Prostate gland (tissue), 2 donors: ENCODE data around the gene TMEM256.

Experiments
- CTCF ChIP-seq, 4 experiments: fragments of 200-600 bp in 2 of 4; fragments of 450-650 bp in 2 of 4; sonication (generic) in 2 of 4; IDR thresholded peaks; 1 replicate in 3 of 4; 2 replicates in 1 of 4; pipeline ENCODE4 v1.5.1; 2016 to 2019; ENCODE audit warnings: antibody characterized with exemption in 4 of 4, mild to moderate bottlenecking in 2 of 4, moderate library complexity in 2 of 4
- POLR2A ChIP-seq: fragments of 450-650 bp; IDR thresholded peaks from one replicate; pipeline ENCODE4 v1.6.1; 2016; ENCODE audit warnings: antibody characterized with exemption, mild to moderate bottlenecking
- POLR2AphosphoS5 ChIP-seq: sonication (generic); formaldehyde crosslinking; IDR thresholded peaks from one replicate; pipeline ENCODE4 v1.6.1; 2017; ENCODE audit warnings: antibody characterized with exemption

GRCh38 chr17:7415784-7416183, 11.9 kb upstream of the TMEM256 start:
- TF ChIP-seq CTCF (IDR thresholded peaks at IDR 0.05): no peak
- TF ChIP-seq POLR2A: no peak
- no peak for TF ChIP-seq POLR2AphosphoS5
